Stimulated activated naive CD8-positive, alpha-beta T cell treated with anti-CD3 and anti-CD28 coated beads, Interleukin-15, Interleukin-2, amounts not matched to agents 100 ng/mL and 50 ng/mL, for 24 hours (primary cell): Measurements from ENCODE around the gene MIB2.
A peak's percentile ranks its signal among the peaks of the same experiment; 100 is the strongest.
"Not testable (repeated sequence)": the region's sequence is repeated elsewhere in the genome, so short reads cannot be mapped to it uniquely, and the experiment has no call there.

Experiments used
- H3K27ac Mint-ChIP-seq: one replicate; pipeline ENCODE4 v1.8.0; 2021; ENCODE audit warnings: mild to moderate bottlenecking, mixed read lengths
- H3K27me3 Mint-ChIP-seq: one replicate; pipeline ENCODE4 v1.8.0; 2021; ENCODE audit warnings: mixed read lengths
- H3K36me3 Mint-ChIP-seq: one replicate; pipeline ENCODE4 v1.8.0; 2021; ENCODE audit warnings: low read depth, mixed read lengths
- H3K4me1 Mint-ChIP-seq: one replicate; pipeline ENCODE4 v1.8.0; 2021; ENCODE audit warnings: low read depth, mixed read lengths
- H3K4me3 Mint-ChIP-seq: one replicate; pipeline ENCODE4 v1.8.0; 2021; ENCODE audit warnings: mild to moderate bottlenecking, mixed read lengths
- H3K9me3 Mint-ChIP-seq: one replicate; pipeline ENCODE4 v1.8.0; 2021; ENCODE audit warnings: mixed read lengths

MIB2 gene

DNA sequence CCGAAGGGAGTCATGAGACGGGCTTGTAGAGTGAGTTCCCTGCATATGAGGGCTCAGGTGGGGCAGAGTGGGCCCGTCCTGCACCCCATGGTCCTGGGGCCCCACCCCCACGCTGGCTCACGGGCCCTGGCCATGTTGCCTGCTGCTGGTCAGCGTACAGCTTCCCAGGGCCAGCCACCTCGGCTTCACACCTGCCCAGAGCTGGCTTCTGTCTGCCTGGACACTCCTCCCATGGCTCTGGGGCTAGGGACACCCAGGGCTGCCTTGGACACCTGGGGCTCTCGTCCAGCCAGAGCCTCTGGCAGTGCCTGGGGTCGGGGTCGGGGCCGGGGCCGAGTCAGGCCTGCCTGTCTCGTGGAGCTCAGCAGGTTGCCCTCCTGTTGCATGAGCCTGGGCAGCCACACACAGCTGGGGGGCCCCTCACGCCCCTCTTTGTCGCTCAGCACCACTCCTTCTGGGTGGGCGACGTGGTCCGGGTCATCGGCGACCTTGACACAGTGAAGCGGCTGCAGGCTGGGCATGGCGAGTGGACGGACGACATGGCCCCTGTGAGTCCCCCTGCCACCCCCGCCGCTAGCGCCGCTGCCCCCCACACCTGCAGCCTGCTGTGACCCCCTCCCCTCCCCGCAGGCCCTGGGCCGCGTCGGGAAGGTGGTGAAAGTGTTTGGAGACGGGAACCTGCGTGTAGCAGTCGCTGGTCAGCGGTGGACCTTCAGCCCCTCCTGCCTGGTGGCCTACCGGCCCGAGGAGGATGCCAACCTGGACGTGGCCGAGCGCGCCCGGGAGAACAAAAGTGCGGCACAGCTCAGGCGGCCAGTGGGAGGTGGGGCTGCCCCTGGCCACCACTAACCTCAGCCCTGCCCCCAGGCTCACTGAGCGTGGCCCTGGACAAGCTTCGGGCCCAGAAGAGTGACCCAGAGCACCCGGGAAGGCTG is 11.2 kb downstream of the MIB2 start:
- Mint-ChIP-seq H3K4me1 (peaks cover 5% of the 10 kb centered on the region), H3K9me3 (no peaks in the 10 kb centered on the region), H3K4me3 (no peak overlapping the region), H3K36me3 (no peaks in the 10 kb centered on the region), H3K27me3 (peaks cover 4% of the 10 kb centered on the region), H3K27ac (no peak overlapping the region)

- Mint-ChIP-seq H3K4me3 (no peak overlapping the region), H3K27ac (no peak overlapping the region), H3K27me3 (peaks cover 4% of the 10 kb centered on the region), H3K36me3 (no peaks in the 10 kb centered on the region), H3K4me1 (peaks cover 7% of the 10 kb centered on the region), H3K9me3 (no peaks in the 10 kb centered on the region)
Measured at GRCh38 chr1:1627261-1627828, 12.0 kb downstream of the MIB2 start.

GRCh38 chr1:1627829-1628753 is 12.8 kb downstream of the MIB2 start:
- Mint-ChIP-seq H3K4me3 (no peak overlapping the region), H3K4me1 (peaks cover 7% of the 10 kb centered on the region), H3K36me3 (no peaks in the 10 kb centered on the region), H3K27me3 (peaks cover 4% of the 10 kb centered on the region), H3K9me3 (no peaks in the 10 kb centered on the region), H3K27ac (no peak overlapping the region)

- Mint-ChIP-seq H3K36me3 (no peaks in the 10 kb centered on the region), H3K4me1 (peaks cover 7% of the 10 kb centered on the region), H3K27ac (no peak overlapping the region), H3K9me3 (no peaks in the 10 kb centered on the region), H3K27me3 (peaks cover 4% of the 10 kb centered on the region), H3K4me3 (no peak overlapping the region)
Measured at GRCh38 chr1:1628754-1629429, 13.6 kb downstream of the MIB2 start.

GRCh38 chr1:1629430-1630190 is 14.3 kb downstream of the MIB2 start:
- peaks cover 4% of the 10 kb centered on the region for H3K27me3 Mint-ChIP-seq
- no peak overlapping the region for H3K27ac Mint-ChIP-seq
- peak overlapping the region; percentile 39 for H3K4me3 Mint-ChIP-seq
- no peaks in the 10 kb centered on the region for H3K36me3 Mint-ChIP-seq
- no peaks in the 10 kb centered on the region for H3K9me3 Mint-ChIP-seq
- peaks cover 7% of the 10 kb centered on the region for H3K4me1 Mint-ChIP-seq

DNA sequence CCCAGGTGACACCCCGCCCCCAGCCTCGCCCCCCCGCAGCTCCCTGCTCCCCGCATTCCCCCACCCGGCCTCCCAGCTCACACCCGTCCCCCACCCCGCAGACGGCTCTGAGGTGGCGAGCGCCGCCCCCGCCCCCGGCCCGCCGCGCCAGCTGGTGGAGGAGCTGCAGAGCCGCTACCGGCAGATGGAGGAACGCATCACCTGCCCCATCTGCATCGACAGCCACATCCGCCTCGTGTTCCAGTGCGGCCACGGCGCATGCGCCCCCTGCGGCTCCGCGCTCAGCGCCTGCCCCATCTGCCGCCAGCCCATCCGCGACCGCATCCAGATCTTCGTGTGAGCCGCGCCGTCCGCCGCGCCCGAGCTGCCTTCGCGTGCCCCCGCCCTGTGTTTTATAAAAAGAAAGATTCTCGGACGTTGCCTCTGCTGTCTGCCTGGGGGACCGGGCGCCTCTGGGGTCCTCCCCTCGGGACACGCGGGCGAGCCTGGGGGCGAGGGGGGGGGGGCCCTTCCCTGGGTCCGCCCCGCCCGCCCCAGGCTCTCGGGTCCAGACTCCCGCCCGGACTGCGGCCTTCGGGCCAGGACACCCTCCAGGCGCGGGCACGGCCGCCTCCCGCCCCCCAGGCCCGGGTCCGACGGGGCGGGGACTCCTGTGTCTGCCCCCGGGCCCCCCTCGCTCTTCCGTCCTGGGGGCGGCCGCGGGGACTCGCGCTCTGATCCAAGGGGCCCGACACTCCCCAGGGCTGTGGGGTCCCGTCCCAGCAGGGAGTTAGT is 15.1 kb downstream of the MIB2 start:
- Mint-ChIP-seq H3K27ac (peak overlapping the region; percentile 85), H3K4me1 (peaks cover 7% of the 10 kb centered on the region), H3K36me3 (no peaks in the 10 kb centered on the region), H3K9me3 (no peaks in the 10 kb centered on the region), H3K4me3 (peak overlapping the region; percentile 77), H3K27me3 (peaks cover 4% of the 10 kb centered on the region)

DNA sequence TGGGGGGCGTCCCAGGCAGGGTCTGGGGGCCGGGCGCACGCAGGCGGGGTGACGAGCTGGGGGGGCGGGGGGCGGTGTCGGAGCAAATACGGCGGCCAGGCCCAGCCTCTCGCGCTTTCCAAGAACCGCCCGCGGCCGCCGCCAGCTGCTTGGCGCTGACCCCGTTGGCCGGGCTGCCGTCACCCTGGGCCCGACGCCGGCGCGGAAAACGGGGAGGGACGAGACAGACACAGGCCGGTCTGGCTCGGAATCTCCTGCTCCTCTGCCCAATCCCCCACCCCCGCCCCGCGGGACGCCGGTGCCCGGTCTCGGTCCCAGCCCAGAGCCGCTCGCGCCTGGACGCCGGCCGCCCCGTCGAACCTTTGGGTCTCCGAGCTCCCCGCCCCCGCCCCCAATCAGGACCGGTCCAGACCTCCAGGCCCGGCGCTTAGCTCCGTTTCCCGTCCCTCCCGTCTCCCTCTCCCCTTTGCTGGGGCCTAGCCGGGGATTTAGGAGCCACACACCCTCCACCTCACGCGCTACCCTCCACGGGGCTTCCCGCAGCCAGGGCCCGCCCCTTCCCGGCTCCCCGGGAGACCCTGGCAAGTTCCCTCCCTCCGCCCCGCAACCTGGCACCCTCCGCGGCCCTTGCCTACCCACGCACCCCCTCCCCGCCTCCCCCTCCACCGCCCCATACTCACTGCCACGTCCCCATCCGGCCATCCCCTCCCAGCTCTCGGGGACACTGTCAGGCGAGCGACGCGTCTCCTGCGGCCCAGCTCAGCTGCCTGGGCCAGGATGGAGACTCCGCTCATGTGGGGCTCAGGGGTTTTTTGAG is 15.9 kb downstream of the MIB2 start:
- Mint-ChIP-seq H3K27ac (no peak overlapping the region), H3K9me3 (no peaks in the 10 kb centered on the region), H3K27me3 (peaks cover 4% of the 10 kb centered on the region), H3K36me3 (no peaks in the 10 kb centered on the region), H3K4me3 (no peak overlapping the region), H3K4me1 (peaks cover 7% of the 10 kb centered on the region)

- Mint-ChIP-seq H3K27me3 (peaks cover 4% of the 10 kb centered on the region), H3K9me3 (no peaks in the 10 kb centered on the region), H3K4me1 (peaks cover 7% of the 10 kb centered on the region), H3K36me3 (no peaks in the 10 kb centered on the region), H3K4me3 (no peak within 1 kb of the TSS), H3K27ac (no peak within 1 kb of the TSS)
Measured at GRCh38 chr1:1631782-1632420, 16.6 kb downstream of the MIB2 start, which contains the start of gene MMP23B. Gene MMP23B, plus strand, starts transcription at chr1:1632173. Its CDS starts 46 bp downstream, at chr1:1632219.

DNA sequence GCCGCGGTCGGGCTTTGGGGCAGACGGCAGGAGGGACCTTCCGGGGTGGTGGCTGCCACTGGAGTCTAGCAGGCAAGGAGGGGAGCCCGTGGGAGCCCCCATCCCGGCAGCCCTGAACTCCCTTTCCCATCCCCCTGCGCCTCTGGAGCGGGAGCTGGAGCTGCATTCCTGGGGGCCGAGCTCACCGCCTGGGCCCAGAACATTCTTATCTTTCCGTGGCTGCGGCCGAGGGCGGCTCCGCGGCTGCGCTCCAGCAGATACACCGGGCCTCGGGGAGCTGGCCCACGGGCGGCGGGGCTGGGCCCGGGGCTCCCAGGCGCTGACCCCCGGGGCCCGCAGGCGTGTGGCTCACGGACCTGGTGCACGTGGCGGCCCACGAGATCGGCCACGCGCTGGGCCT is 18.1 kb downstream of the MIB2 start:
- H3K9me3 Mint-ChIP-seq = not testable (repeated sequence)

DNA sequence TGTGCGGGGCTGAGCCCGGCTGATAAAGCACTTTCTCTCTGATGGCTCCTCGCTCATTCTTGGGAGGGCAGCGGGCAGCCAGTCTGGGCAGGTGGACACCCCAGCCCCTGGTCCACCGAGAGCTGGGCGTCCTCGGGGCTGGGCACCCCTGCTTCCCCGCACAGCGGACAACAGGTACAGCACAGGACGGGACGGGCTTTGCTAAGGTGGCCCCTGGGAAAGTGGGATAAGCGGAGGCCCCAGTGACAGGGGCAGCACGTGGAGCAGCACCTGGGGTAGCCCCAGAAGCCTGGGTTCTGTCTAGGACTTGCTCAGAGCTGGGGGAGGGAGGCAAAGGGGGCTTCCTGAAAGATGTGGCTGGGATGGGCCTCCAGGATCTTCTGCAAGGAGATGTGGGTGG is 19.3 kb downstream of the MIB2 start:
- not testable (repeated sequence) for H3K4me3 Mint-ChIP-seq, H3K9me3 Mint-ChIP-seq, H3K4me1 Mint-ChIP-seq, H3K27me3 Mint-ChIP-seq, H3K36me3 Mint-ChIP-seq, H3K27ac Mint-ChIP-seq

More for the DNA sequence above, 18.1 kb downstream of the MIB2 start:
- not testable (repeated sequence) for H3K36me3 Mint-ChIP-seq, H3K27me3 Mint-ChIP-seq, H3K27ac Mint-ChIP-seq, H3K4me1 Mint-ChIP-seq, H3K4me3 Mint-ChIP-seq

DNA sequence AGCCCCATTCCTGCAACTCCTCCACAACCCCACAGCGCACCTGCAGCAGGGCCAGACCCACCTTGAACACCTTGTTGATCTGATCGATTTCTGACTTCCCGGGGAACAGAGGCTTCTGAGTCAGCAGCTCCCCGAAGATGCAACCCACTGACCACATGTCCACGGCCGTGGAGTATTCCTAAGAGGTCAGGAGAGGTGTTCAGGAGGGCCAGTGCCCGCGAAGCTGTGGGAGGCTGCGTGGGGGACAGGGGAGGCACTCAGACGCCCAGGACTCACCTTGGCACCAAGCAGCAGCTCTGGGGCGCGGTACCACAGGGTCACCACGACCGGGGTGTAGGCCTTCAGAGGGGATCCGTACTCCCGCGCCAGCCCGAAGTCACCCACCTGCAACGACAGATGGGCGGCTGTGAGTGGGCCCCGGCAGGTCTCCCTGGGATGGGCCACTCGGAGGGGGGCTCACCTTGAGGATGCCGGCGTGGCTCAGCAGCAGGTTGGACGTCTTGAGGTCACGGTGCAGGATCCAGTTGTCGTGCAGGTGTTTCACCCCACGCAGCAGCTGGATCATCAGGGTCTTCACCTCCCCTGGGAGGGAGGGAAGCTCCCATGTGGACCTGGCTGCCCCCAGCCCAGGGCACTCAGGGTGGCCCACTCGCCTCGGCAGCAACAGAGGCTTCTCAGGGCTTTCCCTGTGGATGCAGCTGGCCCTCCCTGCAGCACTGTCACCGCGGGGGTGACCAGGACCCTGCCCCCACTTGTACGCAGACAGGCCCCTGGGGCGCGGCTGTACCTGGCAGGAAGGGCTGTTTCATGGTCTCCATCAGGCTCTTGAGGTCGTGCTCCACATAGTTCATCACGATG is 21.6 kb downstream of the MIB2 start:
- H3K9me3 Mint-ChIP-seq, H3K4me3 Mint-ChIP-seq, H3K27me3 Mint-ChIP-seq, H3K27ac Mint-ChIP-seq, H3K4me1 Mint-ChIP-seq, H3K36me3 Mint-ChIP-seq: not testable (repeated sequence)

DNA sequence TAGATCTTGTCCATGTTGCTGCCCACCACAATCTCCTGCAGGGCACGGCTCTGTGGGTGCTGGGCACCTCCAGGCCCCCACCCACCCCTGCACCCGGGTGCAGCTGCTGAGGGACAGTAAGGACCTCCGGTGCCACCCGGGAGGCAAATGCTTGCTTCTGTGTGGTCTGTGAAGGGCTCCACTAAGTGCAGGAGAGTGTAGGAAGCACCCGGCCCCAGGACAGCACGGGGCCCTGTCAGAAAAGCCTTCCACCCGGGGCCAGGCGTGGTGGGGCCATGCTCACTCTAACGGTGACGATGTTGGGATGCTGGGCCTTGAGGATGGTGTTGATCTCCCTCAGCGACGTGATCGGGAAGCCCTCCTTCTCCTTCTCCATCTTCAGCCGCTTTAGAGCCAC is 22.2 kb downstream of the MIB2 start:
- not testable (repeated sequence) for H3K27ac Mint-ChIP-seq, H3K36me3 Mint-ChIP-seq, H3K4me3 Mint-ChIP-seq, H3K4me1 Mint-ChIP-seq, H3K27me3 Mint-ChIP-seq, H3K9me3 Mint-ChIP-seq
